Panc1 (cell line): ENCODE data around the gene ADARB2. TPM values are rescaled to one million over a fixed set of nuclear protein-coding genes. Genes with fewer than 3 reads are reported as not detected.

Source experiments
- ATAC-seq: fragments of 200-7000 bp; cut with Tn5 transposase; 2 replicates; pipeline ENCODE4 v1.9.1; 2020; ENCODE audit warnings: mild to moderate bottlenecking, moderate library complexity
- BruUV-seq: library from RNA; stranded (reverse); fragments of 400-500 nt; replicated peaks from 2 replicates; lab custom pipeline; 2021; lab: Mats Ljungman, UMichigan
- CTCF ChIA-PET: fragments of 300-600 bp; sonication (Branson Sonifier 250); formaldehyde crosslinking; loops from one replicate; lab custom pipeline; 2022; ENCODE audit warnings: antibody characterized with exemption; lab: Charles Lee
- POLR2A ChIA-PET: fragments of 300-600 bp; sonication (Branson Sonifier 250); formaldehyde crosslinking; loops from one replicate; lab custom pipeline; 2022; ENCODE audit warnings: antibody characterized with exemption; lab: Charles Lee
- DNase-seq: peaks from one replicate; pipeline ENCODE4 v3.0.0-alpha.2; 2010; ENCODE audit warnings: low read depth, low spot score
- H3K27ac ChIP-seq: 2 replicates; pipeline ENCODE4 v1.5.1; 2011; ENCODE audit warnings: mild to moderate bottlenecking, low read length, inconsistent platforms
- H3K27me3 ChIP-seq: fragments of 200-500 bp; sonication (Bioruptor generic); 2 replicates; pipeline ENCODE4 v1.6.0; 2014; ENCODE audit warnings: low read length, inconsistent platforms; ENCODE audit not compliant: control insufficient read depth, insufficient read depth
- H3K36me3 ChIP-seq: fragments of 200-500 bp; sonication (Bioruptor generic); 2 replicates; pipeline ENCODE4 v1.5.1; 2014; ENCODE audit warnings: inconsistent platforms, mild to moderate bottlenecking, low read length, moderate library complexity; ENCODE audit not compliant: control insufficient read depth, insufficient read depth
- H3K4me1 ChIP-seq: 2 replicates; pipeline ENCODE4 v1.5.1; 2011; ENCODE audit warnings: inconsistent platforms, mild to moderate bottlenecking, low read length, moderate library complexity; ENCODE audit not compliant: control insufficient read depth, insufficient read depth
- H3K4me3 ChIP-seq, 2 experiments: 2 replicates each; pipeline ENCODE4 v1.5.1; 2011 to 2012; ENCODE audit warnings: low read depth in 2 of 2, low read length in 2 of 2, mild to moderate bottlenecking in 2 of 2, inconsistent platforms in 1 of 2, moderate library complexity in 1 of 2
- H3K9me3 ChIP-seq: fragments of 200-500 bp; sonication (Bioruptor generic); 2 replicates; pipeline ENCODE4 v1.5.1; 2014; ENCODE audit warnings: low read depth, mild to moderate bottlenecking, inconsistent platforms, low read length, moderate library complexity; ENCODE audit not compliant: control insufficient read depth, insufficient read depth
- POLR2AphosphoS5 ChIP-seq: IDR thresholded peaks from 2 replicates; pipeline ENCODE4 v1.6.1; 2012; ENCODE audit warnings: mild to moderate bottlenecking, low read depth, low read length, moderate library complexity
- SIN3A ChIP-seq: IDR thresholded peaks from 2 replicates; pipeline ENCODE4 v1.6.1; 2012; ENCODE audit warnings: low read depth, mild to moderate bottlenecking, low read length, moderate library complexity, borderline replicate concordance; ENCODE audit not compliant: insufficient read depth
- TCF7L2 ChIP-seq: IDR thresholded peaks from 2 replicates; pipeline ENCODE4 v1.6.1; 2011; ENCODE audit warnings: mild to moderate bottlenecking, low read depth, low read length, inconsistent platforms
- in situ Hi-C: cut with HindIII; loops from 2 replicates; pipeline ENCODE4 v1.10.0; 2016; ENCODE audit warnings: low sequenced_read_pairs, low pct_unique_long_range_greater_than_20kb
- intact Hi-C: fragments of 100-400 bp; cut with micrococcal nuclease; formaldehyde crosslinking; loops from one replicate; pipeline ENCODE4 v1.10.0; 2022; ENCODE audit not compliant: unreplicated experiment
- total RNA-seq: library from RNA; stranded (reverse); gene quantifications from one replicate; pipeline ENCODE4 v1.2.1, GENCODE V29; 2021; ENCODE audit not compliant: unreplicated experiment
- TF ChIP-seq, protein P1 (sequence below), 2 experiments: IDR thresholded peaks; 2 replicates each; pipeline ENCODE4 v1.6.1; 2011 to 2012; ENCODE audit warnings: low read depth in 2 of 2, control low read depth in 1 of 2, low read length in 1 of 2, mild to moderate bottlenecking in 1 of 2, moderate library complexity in 1 of 2; ENCODE audit not compliant: insufficient read depth in 1 of 2
- TF ChIP-seq, protein P2 (sequence below): fragments of 450-650 bp; IDR thresholded peaks from 2 replicates; pipeline ENCODE4 v1.5.1; 2017; ENCODE audit warnings: mild to moderate bottlenecking

The ADARB2 gene
- total RNA-seq, 1 experiment from 2014 or later = 0.31 TPM

DNA sequence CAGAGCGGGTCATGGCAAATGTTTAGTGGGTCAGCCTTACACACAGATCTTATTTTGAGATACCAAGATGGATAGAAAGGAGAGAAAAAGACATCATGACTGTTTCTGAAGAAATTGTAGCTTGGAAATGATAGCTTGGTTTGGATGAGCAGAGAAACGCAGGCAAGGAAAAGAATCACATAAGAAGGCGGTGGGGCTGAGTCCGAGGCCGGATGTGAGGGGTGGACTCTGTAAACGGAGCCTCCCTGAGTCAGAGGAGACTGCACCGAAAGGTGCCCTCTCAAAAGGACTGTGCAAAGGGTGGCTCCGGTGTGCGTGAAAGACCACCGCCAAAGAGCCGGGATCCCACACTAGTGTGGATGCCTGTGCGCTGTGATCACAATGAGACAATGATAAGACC is 53.7 kb downstream of the ADARB2 start:
- no peaks in the 10 kb centered on the region for H3K27me3 ChIP-seq
- intact Hi-C loops = no loop called here
- no peak overlapping the region for H3K27ac ChIP-seq
- H3K4me3 ChIP-seq = no peak overlapping the region
- no peaks in the 10 kb centered on the region for H3K4me1 ChIP-seq
- no peaks in the 10 kb centered on the region for H3K36me3 ChIP-seq
- no TSS peak for BruUV-seq
- CTCF ChIA-PET = no interaction called here
- ATAC-seq = no peak
- in situ Hi-C loops = no loop called here
- DNase-seq = no peak
- TF ChIP-seq TCF7L2 (no peak), POLR2AphosphoS5 (no peak), SIN3A (no peak)
- TF ChIP-seq, protein P1, sequence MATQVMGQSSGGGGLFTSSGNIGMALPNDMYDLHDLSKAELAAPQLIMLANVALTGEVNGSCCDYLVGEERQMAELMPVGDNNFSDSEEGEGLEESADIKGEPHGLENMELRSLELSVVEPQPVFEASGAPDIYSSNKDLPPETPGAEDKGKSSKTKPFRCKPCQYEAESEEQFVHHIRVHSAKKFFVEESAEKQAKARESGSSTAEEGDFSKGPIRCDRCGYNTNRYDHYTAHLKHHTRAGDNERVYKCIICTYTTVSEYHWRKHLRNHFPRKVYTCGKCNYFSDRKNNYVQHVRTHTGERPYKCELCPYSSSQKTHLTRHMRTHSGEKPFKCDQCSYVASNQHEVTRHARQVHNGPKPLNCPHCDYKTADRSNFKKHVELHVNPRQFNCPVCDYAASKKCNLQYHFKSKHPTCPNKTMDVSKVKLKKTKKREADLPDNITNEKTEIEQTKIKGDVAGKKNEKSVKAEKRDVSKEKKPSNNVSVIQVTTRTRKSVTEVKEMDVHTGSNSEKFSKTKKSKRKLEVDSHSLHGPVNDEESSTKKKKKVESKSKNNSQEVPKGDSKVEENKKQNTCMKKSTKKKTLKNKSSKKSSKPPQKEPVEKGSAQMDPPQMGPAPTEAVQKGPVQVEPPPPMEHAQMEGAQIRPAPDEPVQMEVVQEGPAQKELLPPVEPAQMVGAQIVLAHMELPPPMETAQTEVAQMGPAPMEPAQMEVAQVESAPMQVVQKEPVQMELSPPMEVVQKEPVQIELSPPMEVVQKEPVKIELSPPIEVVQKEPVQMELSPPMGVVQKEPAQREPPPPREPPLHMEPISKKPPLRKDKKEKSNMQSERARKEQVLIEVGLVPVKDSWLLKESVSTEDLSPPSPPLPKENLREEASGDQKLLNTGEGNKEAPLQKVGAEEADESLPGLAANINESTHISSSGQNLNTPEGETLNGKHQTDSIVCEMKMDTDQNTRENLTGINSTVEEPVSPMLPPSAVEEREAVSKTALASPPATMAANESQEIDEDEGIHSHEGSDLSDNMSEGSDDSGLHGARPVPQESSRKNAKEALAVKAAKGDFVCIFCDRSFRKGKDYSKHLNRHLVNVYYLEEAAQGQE (IDR thresholded peaks at IDR 0.05; ENCODE audit: insufficient read depth in 1 of 2, low read depth in 2 of 2, low read length in 1 of 2) = no peak
- TF ChIP-seq, protein P2, sequence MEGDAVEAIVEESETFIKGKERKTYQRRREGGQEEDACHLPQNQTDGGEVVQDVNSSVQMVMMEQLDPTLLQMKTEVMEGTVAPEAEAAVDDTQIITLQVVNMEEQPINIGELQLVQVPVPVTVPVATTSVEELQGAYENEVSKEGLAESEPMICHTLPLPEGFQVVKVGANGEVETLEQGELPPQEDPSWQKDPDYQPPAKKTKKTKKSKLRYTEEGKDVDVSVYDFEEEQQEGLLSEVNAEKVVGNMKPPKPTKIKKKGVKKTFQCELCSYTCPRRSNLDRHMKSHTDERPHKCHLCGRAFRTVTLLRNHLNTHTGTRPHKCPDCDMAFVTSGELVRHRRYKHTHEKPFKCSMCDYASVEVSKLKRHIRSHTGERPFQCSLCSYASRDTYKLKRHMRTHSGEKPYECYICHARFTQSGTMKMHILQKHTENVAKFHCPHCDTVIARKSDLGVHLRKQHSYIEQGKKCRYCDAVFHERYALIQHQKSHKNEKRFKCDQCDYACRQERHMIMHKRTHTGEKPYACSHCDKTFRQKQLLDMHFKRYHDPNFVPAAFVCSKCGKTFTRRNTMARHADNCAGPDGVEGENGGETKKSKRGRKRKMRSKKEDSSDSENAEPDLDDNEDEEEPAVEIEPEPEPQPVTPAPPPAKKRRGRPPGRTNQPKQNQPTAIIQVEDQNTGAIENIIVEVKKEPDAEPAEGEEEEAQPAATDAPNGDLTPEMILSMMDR = no peak
- POLR2A ChIA-PET = no interaction called here
- H3K9me3 ChIP-seq = no peaks in the 10 kb centered on the region

DNA sequence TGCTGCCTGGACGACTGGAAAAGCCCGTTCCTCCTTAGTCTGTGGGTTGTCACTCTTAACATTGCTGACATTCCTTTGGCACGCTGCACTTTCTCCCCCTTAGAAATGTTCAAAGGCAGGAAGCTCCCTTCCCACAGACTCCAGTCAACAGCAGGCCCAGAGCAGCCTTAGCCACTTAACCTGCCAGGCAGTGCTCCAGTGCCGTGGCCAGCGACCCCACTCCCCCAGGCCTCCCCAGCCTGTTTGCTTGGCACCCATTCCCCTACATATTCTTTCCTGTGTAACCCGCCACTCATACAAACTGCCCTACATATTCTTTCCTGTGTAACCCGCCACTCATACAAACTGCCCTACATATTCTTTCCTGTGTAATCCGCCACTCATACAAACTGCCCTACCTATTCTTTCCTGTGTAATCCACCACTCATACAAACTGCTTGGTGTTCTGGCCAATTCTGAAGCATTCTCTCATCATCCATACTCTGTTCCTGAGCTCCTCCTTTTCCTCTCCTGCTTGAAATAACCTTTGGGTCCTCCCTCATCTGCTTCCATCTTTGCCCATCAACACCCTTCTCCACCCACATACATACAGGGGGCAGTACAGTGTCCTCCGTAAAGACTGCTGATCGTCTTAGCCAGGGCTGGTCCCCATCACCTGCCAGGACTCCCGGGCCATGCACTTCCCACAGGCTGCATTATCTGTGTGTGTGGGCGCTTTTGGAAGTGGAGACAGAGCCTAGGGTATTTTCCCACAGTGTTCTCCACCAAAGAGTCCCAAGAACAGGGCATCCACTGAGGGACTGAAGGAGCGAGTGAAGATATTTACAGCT is 57.3 kb downstream of the ADARB2 start:
- intact Hi-C loops (no loop called here), in situ Hi-C loops (no loop called here)
- TF ChIP-seq POLR2AphosphoS5 = no peak
- TF ChIP-seq TCF7L2 = no peak
- TF ChIP-seq, protein P2 = no peak
- CTCF ChIA-PET = no interaction called here
- H3K36me3 ChIP-seq = no peaks in the 10 kb centered on the region
- ATAC-seq (no peak), DNase-seq (no peak)
- no peaks in the 10 kb centered on the region for H3K27me3 ChIP-seq
- no TSS peak for BruUV-seq
- no peaks in the 10 kb centered on the region for H3K4me1 ChIP-seq
- no peaks in the 10 kb centered on the region for H3K9me3 ChIP-seq
- H3K27ac ChIP-seq = no peak overlapping the region
- H3K4me3 ChIP-seq = no peak overlapping the region
- POLR2A ChIA-PET = no interaction called here
